ENCODE measurements around the gene RENBP. TPM values are rescaled to one million over a fixed set of nuclear protein-coding genes. Genes with fewer than 3 reads are reported as not detected.

The RENBP gene
- total RNA-seq, 1 donor from 2014 or later: 38.7 TPM

- TF ChIP-seq CTCF (IDR thresholded peaks at IDR 0.05; ENCODE audit: insufficient read depth, low read length, poor library complexity, severe bottlenecking): no peak
- H3K4me3 ChIP-seq (ENCODE audit: low read depth, low read length): no peak overlapping the region
- no peak for DNase-seq (ENCODE audit: low read depth)
- H3K36me3 ChIP-seq (ENCODE audit: control insufficient read depth, insufficient read depth, low read length): no peaks in the 10 kb centered on the region
- H3K27me3 ChIP-seq (ENCODE audit: control insufficient read depth, insufficient read depth, low read length): no peaks in the 10 kb centered on the region
Measured at GRCh38 chrX:153989973-153990655, 45.7 kb upstream of the RENBP start.

DNA sequence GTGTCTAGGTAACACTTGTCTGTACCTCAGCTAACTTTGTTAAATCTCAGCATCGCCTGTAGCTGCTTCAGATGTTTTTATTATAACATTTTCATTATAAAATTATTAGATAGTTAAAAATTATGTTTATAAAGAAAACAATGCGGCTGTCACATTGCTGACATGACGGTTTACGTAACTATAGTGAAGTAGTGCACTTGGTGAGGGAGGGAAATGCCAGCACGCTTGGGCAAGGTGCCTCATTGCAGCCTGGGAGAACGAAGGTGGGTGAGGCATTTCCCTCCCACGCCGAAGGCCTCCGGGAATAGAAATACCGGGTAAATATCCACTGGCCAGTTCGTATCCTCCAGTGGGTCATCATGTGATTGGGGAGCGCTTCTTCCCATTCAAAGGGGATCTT is 44.0 kb upstream of the RENBP start:
- Histone ChIP-seq H3K27me3 (ENCODE audit: control insufficient read depth, insufficient read depth, low read length) (no peaks in the 10 kb centered on the region), H3K36me3 (ENCODE audit: control insufficient read depth, insufficient read depth, low read length) (no peaks in the 10 kb centered on the region), H3K4me3 (ENCODE audit: low read depth, low read length) (no peak overlapping the region)
- no peak for TF ChIP-seq CTCF (IDR thresholded peaks at IDR 0.05; ENCODE audit: insufficient read depth, low read length, poor library complexity, severe bottlenecking)
- no peak for DNase-seq (ENCODE audit: low read depth)

GRCh38 chrX:153984351-153985178 is 40.1 kb upstream of the RENBP start:
- H3K36me3 ChIP-seq (ENCODE audit: control insufficient read depth, insufficient read depth, low read length): no peaks in the 10 kb centered on the region
- H3K27me3 ChIP-seq (ENCODE audit: control insufficient read depth, insufficient read depth, low read length): no peaks in the 10 kb centered on the region
- no peak for TF ChIP-seq CTCF (IDR thresholded peaks at IDR 0.05; ENCODE audit: insufficient read depth, low read length, poor library complexity, severe bottlenecking)
- DNase-seq (ENCODE audit: low read depth): no peak
- no peak overlapping the region for H3K4me3 ChIP-seq (ENCODE audit: low read depth, low read length)

- no peak for DNase-seq (ENCODE audit: low read depth)
- H3K4me3 ChIP-seq (ENCODE audit: low read depth, low read length): no peak overlapping the region
- no peak for TF ChIP-seq CTCF (IDR thresholded peaks at IDR 0.05; ENCODE audit: insufficient read depth, low read length, poor library complexity, severe bottlenecking)
- H3K36me3 ChIP-seq (ENCODE audit: control insufficient read depth, insufficient read depth, low read length): no peaks in the 10 kb centered on the region
- no peaks in the 10 kb centered on the region for H3K27me3 ChIP-seq (ENCODE audit: control insufficient read depth, insufficient read depth, low read length)
Measured at GRCh38 chrX:153983321-153983801, 38.9 kb upstream of the RENBP start.

DNA sequence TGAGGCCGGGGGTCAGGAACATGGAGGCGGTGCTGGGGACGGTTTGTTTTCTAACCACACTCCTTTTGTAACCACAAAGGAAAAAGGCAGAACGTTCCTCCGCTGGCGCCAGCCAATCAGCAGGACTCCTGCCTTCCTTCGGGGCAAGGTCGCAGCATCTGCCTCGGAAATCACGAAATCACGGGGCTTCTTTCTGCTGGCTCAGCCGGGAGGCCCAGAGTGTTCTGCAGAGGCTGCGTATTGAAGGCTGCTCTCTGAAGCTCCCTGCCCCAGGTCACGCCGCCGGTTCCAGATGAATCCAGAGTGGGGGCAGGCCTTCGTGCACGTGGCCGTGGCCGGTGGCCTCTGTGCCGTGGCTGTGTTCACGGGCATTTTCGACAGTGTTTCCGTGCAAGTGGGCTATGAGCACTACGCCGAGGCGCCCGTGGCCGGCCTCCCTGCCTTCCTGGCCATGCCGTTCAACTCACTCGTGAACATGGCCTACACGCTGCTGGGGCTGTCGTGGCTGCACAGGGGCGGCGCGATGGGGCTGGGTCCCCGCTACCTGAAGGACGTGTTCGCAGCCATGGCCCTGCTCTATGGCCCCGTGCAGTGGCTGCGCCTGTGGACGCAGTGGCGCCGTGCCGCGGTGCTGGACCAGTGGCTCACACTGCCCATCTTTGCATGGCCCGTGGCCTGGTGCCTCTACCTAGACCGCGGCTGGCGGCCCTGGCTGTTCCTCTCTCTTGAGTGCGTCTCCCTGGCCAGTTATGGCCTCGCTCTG is 37.5 kb upstream of the RENBP start:
- Histone ChIP-seq H3K27me3 (ENCODE audit: control insufficient read depth, insufficient read depth, low read length) (no peaks in the 10 kb centered on the region), H3K4me3 (ENCODE audit: low read depth, low read length) (no peak overlapping the region), H3K36me3 (ENCODE audit: control insufficient read depth, insufficient read depth, low read length) (no peaks in the 10 kb centered on the region)
- TF ChIP-seq CTCF (IDR thresholded peaks at IDR 0.05; ENCODE audit: insufficient read depth, low read length, poor library complexity, severe bottlenecking): no peak
- DNase-seq (ENCODE audit: low read depth): no peak
